Progenitor cell of endocrine pancreas (in vitro differentiated cells): ENCODE measurements around the gene UBB. TPM values are rescaled to one million over a fixed set of nuclear protein-coding genes. Genes with fewer than 3 reads are reported as not detected.

Experiments
- DNase-seq: peaks from one replicate; pipeline ENCODE4 v3.0.0; 2021; ENCODE audit warnings: low spot score; ENCODE audit not compliant: unreplicated experiment
- H3K27ac Mint-ChIP-seq: 2 replicates; pipeline ENCODE4 v1.8.0; 2021; ENCODE audit warnings: mild to moderate bottlenecking, moderate library complexity, mixed read lengths
- H3K27me3 Mint-ChIP-seq: 2 replicates; pipeline ENCODE4 v1.8.0; 2021; ENCODE audit warnings: mixed read lengths
- H3K36me3 Mint-ChIP-seq: 2 replicates; pipeline ENCODE4 v1.8.0; 2022; ENCODE audit warnings: mixed read lengths; ENCODE audit not compliant: insufficient read depth
- H3K4me1 Mint-ChIP-seq: 2 replicates; pipeline ENCODE4 v1.8.0; 2021; ENCODE audit warnings: low read depth, mixed read lengths
- H3K4me3 Mint-ChIP-seq: 2 replicates; pipeline ENCODE4 v1.8.0; 2021; ENCODE audit warnings: low read depth, mild to moderate bottlenecking, moderate library complexity, mixed read lengths
- H3K9me3 Mint-ChIP-seq: 2 replicates; pipeline ENCODE4 v1.8.0; 2021; ENCODE audit warnings: low read depth, mixed read lengths
- total RNA-seq: library from RNA; stranded (reverse); gene quantifications from 2 replicates; pipeline ENCODE4 v1.2.1, GENCODE V29; 2021
- TF ChIP-seq, protein P1 (sequence below): fragments of 200-600 bp; sonication (generic); IDR thresholded peaks from one replicate; pipeline ENCODE4 v1.5.0; 2021; ENCODE audit warnings: antibody characterized with exemption, mild to moderate bottlenecking; ENCODE audit not compliant: unreplicated experiment

The UBB gene
- total RNA-seq, 1 donor from 2014 or later: 1,477 TPM

- no peak overlapping the region for H3K27ac Mint-ChIP-seq
- DNase-seq: no peak
- no peaks in the 10 kb centered on the region for H3K27me3 Mint-ChIP-seq
- no peaks in the 10 kb centered on the region for H3K9me3 Mint-ChIP-seq
- TF ChIP-seq, protein P1, sequence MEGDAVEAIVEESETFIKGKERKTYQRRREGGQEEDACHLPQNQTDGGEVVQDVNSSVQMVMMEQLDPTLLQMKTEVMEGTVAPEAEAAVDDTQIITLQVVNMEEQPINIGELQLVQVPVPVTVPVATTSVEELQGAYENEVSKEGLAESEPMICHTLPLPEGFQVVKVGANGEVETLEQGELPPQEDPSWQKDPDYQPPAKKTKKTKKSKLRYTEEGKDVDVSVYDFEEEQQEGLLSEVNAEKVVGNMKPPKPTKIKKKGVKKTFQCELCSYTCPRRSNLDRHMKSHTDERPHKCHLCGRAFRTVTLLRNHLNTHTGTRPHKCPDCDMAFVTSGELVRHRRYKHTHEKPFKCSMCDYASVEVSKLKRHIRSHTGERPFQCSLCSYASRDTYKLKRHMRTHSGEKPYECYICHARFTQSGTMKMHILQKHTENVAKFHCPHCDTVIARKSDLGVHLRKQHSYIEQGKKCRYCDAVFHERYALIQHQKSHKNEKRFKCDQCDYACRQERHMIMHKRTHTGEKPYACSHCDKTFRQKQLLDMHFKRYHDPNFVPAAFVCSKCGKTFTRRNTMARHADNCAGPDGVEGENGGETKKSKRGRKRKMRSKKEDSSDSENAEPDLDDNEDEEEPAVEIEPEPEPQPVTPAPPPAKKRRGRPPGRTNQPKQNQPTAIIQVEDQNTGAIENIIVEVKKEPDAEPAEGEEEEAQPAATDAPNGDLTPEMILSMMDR: no peak
- no peak overlapping the region for H3K4me3 Mint-ChIP-seq
- no peaks in the 10 kb centered on the region for H3K36me3 Mint-ChIP-seq
- peaks cover 7% of the 10 kb centered on the region for H3K4me1 Mint-ChIP-seq
These were observed 41.5 kb downstream of the UBB start for GRCh38 chr17:16422416-16422815.

- Mint-ChIP-seq H3K4me3 (no peak overlapping the region), H3K27ac (no peak overlapping the region), H3K36me3 (no peaks in the 10 kb centered on the region), H3K9me3 (no peaks in the 10 kb centered on the region), H3K4me1 (peaks cover 7% of the 10 kb centered on the region), H3K27me3 (no peaks in the 10 kb centered on the region)
- no peak for DNase-seq
- TF ChIP-seq, protein P1: no peak
These were observed 42.5 kb downstream of the UBB start for GRCh38 chr17:16423226-16423872.

DNA sequence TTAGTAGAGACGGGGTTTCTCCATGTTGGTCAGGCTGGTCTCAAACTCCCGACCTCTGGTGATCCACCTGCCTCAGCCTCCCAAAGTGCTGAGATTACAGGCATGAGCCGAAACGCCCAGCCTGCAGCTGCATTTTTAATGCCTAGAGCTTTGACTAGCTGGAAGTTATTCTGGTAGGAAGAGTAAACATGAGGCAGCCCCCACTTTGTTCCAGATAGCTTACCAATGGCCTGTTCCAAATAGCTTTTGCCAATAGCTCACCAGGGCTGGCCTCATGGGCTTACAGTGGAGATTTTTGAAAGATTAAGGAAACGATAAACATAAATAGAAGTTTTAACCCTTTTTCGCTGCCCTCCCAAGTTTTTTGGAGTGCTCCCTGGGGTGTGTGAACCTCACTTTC is 44.3 kb downstream of the UBB start:
- peaks cover 7% of the 10 kb centered on the region for H3K4me1 Mint-ChIP-seq
- no peaks in the 10 kb centered on the region for H3K27me3 Mint-ChIP-seq
- TF ChIP-seq, protein P1: no peak
- H3K9me3 Mint-ChIP-seq: no peaks in the 10 kb centered on the region
- no peak for DNase-seq
- no peaks in the 10 kb centered on the region for H3K36me3 Mint-ChIP-seq
- H3K27ac Mint-ChIP-seq: no peak overlapping the region
- no peak overlapping the region for H3K4me3 Mint-ChIP-seq

DNA sequence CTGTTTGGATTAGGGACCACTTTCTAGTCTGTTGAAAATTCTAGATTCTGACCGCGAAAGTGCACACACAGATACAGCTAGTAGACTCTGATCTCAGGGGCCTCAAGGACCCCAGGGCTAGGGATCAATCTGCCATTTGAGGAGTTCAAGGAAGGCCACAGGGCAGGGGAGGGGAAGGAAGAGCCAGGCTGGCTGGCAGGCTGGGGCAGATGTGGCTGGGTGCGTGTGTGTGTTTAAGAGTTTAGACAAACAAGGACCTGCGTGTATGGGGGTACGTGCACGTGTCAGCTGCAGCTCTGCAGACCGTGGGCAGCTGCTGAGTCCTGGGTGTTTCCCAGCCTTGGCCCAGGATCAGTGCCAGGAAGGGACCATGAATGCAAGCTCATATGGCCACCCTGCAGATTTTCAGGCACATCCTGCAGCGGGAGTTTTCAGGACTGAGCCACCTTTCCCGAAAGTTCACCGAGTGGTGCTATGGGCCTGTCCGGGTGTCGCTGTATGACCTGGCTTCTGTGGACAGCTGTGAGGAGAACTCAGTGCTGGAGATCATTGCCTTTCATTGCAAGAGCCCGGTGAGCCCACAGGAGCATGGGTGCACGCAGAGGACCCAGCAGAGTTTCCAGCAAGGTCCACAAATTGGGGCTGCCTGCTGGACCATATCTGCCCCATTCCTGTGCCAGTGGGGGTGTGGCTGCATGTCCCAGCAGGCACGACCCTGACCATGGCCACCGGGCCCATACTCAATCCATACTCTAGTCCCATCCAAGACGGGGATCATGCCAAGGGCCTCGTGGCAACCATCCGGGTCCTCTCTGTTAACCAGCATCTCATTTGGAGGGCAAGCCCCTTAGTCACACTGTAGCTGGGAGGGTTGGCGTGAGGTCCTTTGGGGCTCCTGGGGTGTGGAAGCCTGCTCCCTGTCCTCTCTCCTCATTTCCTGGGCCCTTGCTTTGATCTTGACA is 45.1 kb downstream of the UBB start:
- no peak for DNase-seq
- H3K4me1 Mint-ChIP-seq: peaks cover 7% of the 10 kb centered on the region
- no peaks in the 10 kb centered on the region for H3K27me3 Mint-ChIP-seq
- H3K27ac Mint-ChIP-seq: no peak overlapping the region
- no peaks in the 10 kb centered on the region for H3K9me3 Mint-ChIP-seq
- TF ChIP-seq, protein P1: no peak
- no peak overlapping the region for H3K4me3 Mint-ChIP-seq
- H3K36me3 Mint-ChIP-seq: no peaks in the 10 kb centered on the region

DNA sequence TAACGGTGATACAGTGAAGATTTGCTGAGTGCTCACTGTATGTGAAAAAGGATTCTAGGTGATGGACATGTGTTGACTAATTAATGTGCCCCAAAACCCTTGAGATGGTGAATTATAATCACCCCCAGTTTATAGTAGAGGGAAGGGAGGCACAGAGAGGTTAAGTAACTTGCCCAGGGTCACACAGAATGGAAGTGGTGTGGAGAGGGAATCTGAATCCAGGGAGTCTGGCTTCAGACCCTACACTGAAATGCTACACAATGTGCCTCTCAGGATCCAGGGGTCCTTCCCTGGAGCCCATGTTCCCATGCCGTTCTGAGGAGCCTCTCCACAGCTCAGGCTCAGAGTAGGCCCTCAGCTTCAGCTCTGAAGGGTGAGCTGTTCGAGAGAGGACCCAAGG is 46.1 kb downstream of the UBB start:
- no peak for DNase-seq
- H3K9me3 Mint-ChIP-seq: no peaks in the 10 kb centered on the region
- no peaks in the 10 kb centered on the region for H3K36me3 Mint-ChIP-seq
- no peak overlapping the region for H3K27ac Mint-ChIP-seq
- no peak overlapping the region for H3K4me3 Mint-ChIP-seq
- TF ChIP-seq, protein P1: no peak
- no peaks in the 10 kb centered on the region for H3K27me3 Mint-ChIP-seq
- H3K4me1 Mint-ChIP-seq: peaks cover 7% of the 10 kb centered on the region
